A549 (cell line): Measurements from ENCODE around the gene ADAMTSL3.

Experiments
- BHLHE40 ChIP-seq: IDR thresholded peaks from 2 replicates; pipeline ENCODE4 v1.6.1; 2012; ENCODE audit warnings: low read depth, low read length, inconsistent platforms
- CTCF ChIP-seq: fragments of >200 bp; sonication (Bioruptor Twin); formaldehyde crosslinking; IDR thresholded peaks from 3 replicates; pipeline ENCODE4 v1.5.1; 2016
- NPAS2 ChIP-seq: fragments of 250-450 bp; sonication (Bioruptor Pico); IDR thresholded peaks from 2 replicates; pipeline ENCODE4 v1.8.0; 2022; ENCODE audit warnings: mild to moderate bottlenecking, moderate library complexity, borderline replicate concordance

GRCh38 chr15:83927704-83928391 lies 273.9 kb downstream of the ADAMTSL3 start:
- TF ChIP-seq NPAS2 (CRISPR knock-in tag) (no peak), BHLHE40 (no peak), CTCF (no peak)
